HEK293 (cell line): Measurements from ENCODE around the gene GADD45G.

Experiments
- CTCF ChIA-PET: fragments of 350-600 bp; formaldehyde crosslinking; extraction: SDS; loops from one replicate; lab custom pipeline; 2021; ENCODE audit warnings: antibody characterized with exemption; lab: Yijun Ruan, JAX
- POLR2A ChIA-PET: fragments of 300-600 bp; formaldehyde crosslinking; extraction: SDS; loops from one replicate; lab custom pipeline; 2020; ENCODE audit warnings: antibody characterized with exemption, inconsistent platforms; lab: Yijun Ruan, JAX
- H3K27ac ChIP-seq: fragments of 200-500 bp; sonication (Bioruptor generic); 2 replicates; pipeline ENCODE4 v1.5.1; 2014; ENCODE audit warnings: low read depth, low read length, control low read depth, inconsistent platforms; ENCODE audit errors: extremely low read depth
- H3K36me3 ChIP-seq, 2 experiments: fragments of 200-500 bp in 1 of 2; sonication (Bioruptor generic) in 1 of 2; 1 replicate in 1 of 2; 2 replicates in 1 of 2; pipeline ENCODE4 v1.5.1; 2014 to 2017; ENCODE audit warnings: inconsistent platforms in 2 of 2, low read length in 2 of 2; ENCODE audit not compliant: control insufficient read depth in 2 of 2, insufficient read depth in 1 of 2
- H3K4me1 ChIP-seq: fragments of 200-500 bp; sonication (Bioruptor generic); 2 replicates; pipeline ENCODE4 v1.5.1; 2014; ENCODE audit warnings: mild to moderate bottlenecking, low read length, inconsistent platforms; ENCODE audit not compliant: control insufficient read depth, insufficient read depth
- H3K4me3 ChIP-seq: 2 replicates; pipeline ENCODE4 v1.5.1; 2011; ENCODE audit warnings: low read depth, mild to moderate bottlenecking, control low read depth, low read length, moderate library complexity
- H3K9me3 ChIP-seq: fragments of 200-500 bp; sonication (Bioruptor generic); 2 replicates; pipeline ENCODE4 v1.5.1; 2014; ENCODE audit warnings: low read depth, low read length, inconsistent platforms; ENCODE audit not compliant: control insufficient read depth, insufficient read depth
- ZBTB21 ChIP-seq: fragments of 450-650 bp; formaldehyde crosslinking; IDR thresholded peaks from 2 replicates; pipeline ENCODE4 v1.5.1; 2017; ENCODE audit warnings: missing biosample characterization, missing genetic modification characterization
- ZBTB7A ChIP-seq: fragments of 450-650 bp; formaldehyde crosslinking; IDR thresholded peaks from 2 replicates; pipeline ENCODE4 v1.5.1; 2016; ENCODE audit warnings: low read depth, missing biosample characterization, missing genetic modification characterization
- ZNF140 ChIP-seq: fragments of 450-650 bp; formaldehyde crosslinking; IDR thresholded peaks from 2 replicates; pipeline ENCODE4 v1.5.1; 2016; ENCODE audit warnings: missing biosample characterization, missing genetic modification characterization
- ZNF24 ChIP-seq: fragments of 450-650 bp; formaldehyde crosslinking; IDR thresholded peaks from 2 replicates; pipeline ENCODE4 v1.5.1; 2016; ENCODE audit warnings: missing biosample characterization, missing genetic modification characterization
- ZNF292 ChIP-seq: fragments of 450-650 bp; formaldehyde crosslinking; IDR thresholded peaks from 2 replicates; pipeline ENCODE4 v1.5.1; 2016; ENCODE audit warnings: low read depth, missing biosample characterization, missing genetic modification characterization, borderline replicate concordance
- ZNF366 ChIP-seq: fragments of 450-650 bp; formaldehyde crosslinking; conservative IDR thresholded peaks from 2 replicates; pipeline ENCODE4 v1.5.1; 2016; ENCODE audit warnings: missing biosample characterization, missing genetic modification characterization
- ZNF404 ChIP-seq: fragments of 450-650 bp; formaldehyde crosslinking; IDR thresholded peaks from 2 replicates; pipeline ENCODE4 v1.5.1; 2017; ENCODE audit warnings: missing biosample characterization, missing genetic modification characterization
- ZNF473 ChIP-seq: fragments of 450-650 bp; formaldehyde crosslinking; IDR thresholded peaks from 2 replicates; pipeline ENCODE4 v1.5.1; 2017; ENCODE audit warnings: missing biosample characterization, missing genetic modification characterization
- ZNF596 ChIP-seq: fragments of 450-650 bp; IDR thresholded peaks from 2 replicates; pipeline ENCODE4 v1.5.0; 2018; ENCODE audit warnings: missing biosample characterization, mild to moderate bottlenecking, missing genetic modification characterization, moderate library complexity
- ZNF792 ChIP-seq: fragments of 450-650 bp; formaldehyde crosslinking; IDR thresholded peaks from 2 replicates; pipeline ENCODE4 v1.5.1; 2016; ENCODE audit warnings: missing biosample characterization, missing genetic modification characterization
- TF ChIP-seq, protein P1 (sequence below): fragments of 450-650 bp; formaldehyde crosslinking; IDR thresholded peaks from 2 replicates; pipeline ENCODE4 v1.5.1; 2016; ENCODE audit warnings: missing biosample characterization, missing genetic modification characterization, borderline replicate concordance
- TF ChIP-seq, protein P2 (sequence below): fragments of 450-650 bp; formaldehyde crosslinking; IDR thresholded peaks from 2 replicates; pipeline ENCODE4 v1.5.1; 2016; ENCODE audit warnings: missing biosample characterization, missing genetic modification characterization
- TF ChIP-seq, protein P3 (sequence below): sonication (generic); formaldehyde crosslinking; IDR thresholded peaks from 2 replicates; pipeline ENCODE4 v1.8.1; 2022; ENCODE audit warnings: mild to moderate bottlenecking, moderate library complexity, missing genetic modification reagents
- TF ChIP-seq, protein P4 (sequence below): fragments of 450-650 bp; formaldehyde crosslinking; IDR thresholded peaks from 2 replicates; pipeline ENCODE4 v1.5.1; 2016; ENCODE audit warnings: missing biosample characterization, missing genetic modification characterization
- TF ChIP-seq, protein P5 (sequence below): fragments of 450-650 bp; formaldehyde crosslinking; IDR thresholded peaks from 2 replicates; pipeline ENCODE4 v1.5.1; 2016; ENCODE audit warnings: missing biosample characterization, missing genetic modification characterization
- TF ChIP-seq, protein P6 (sequence below): fragments of 450-650 bp; formaldehyde crosslinking; IDR thresholded peaks from 2 replicates; pipeline ENCODE4 v1.5.1; 2017; ENCODE audit warnings: missing biosample characterization, missing genetic modification characterization

GADD45G gene

DNA sequence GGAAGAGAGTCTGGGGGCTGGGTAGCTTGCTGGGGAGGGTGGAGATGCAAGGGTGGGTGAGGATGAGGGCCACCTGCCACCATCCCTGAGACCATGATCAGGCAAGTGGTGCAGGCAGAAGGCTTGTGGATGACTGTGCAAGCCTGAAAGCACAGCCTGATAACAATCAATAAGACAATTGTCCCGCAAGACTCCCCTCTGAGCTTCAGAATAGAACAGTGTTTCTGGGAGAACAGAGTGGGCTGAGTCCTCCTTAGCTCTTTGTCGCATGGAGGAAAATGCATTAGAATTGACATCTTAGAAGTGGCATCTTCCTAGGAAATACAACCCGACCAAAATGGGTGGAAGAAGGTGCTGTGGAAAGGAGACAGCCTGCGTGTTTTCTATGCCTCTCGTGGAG lies 6.6 kb downstream of the GADD45G start (continued):
- TF ChIP-seq, protein P1, sequence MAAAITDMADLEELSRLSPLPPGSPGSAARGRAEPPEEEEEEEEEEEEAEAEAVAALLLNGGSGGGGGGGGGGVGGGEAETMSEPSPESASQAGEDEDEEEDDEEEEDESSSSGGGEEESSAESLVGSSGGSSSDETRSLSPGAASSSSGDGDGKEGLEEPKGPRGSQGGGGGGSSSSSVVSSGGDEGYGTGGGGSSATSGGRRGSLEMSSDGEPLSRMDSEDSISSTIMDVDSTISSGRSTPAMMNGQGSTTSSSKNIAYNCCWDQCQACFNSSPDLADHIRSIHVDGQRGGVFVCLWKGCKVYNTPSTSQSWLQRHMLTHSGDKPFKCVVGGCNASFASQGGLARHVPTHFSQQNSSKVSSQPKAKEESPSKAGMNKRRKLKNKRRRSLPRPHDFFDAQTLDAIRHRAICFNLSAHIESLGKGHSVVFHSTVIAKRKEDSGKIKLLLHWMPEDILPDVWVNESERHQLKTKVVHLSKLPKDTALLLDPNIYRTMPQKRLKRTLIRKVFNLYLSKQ (tag by site-specific recombination): no peak
- no peak for TF ChIP-seq ZNF292 (tag by site-specific recombination)
- TF ChIP-seq ZNF140 (tag by site-specific recombination): no peak

DNA sequence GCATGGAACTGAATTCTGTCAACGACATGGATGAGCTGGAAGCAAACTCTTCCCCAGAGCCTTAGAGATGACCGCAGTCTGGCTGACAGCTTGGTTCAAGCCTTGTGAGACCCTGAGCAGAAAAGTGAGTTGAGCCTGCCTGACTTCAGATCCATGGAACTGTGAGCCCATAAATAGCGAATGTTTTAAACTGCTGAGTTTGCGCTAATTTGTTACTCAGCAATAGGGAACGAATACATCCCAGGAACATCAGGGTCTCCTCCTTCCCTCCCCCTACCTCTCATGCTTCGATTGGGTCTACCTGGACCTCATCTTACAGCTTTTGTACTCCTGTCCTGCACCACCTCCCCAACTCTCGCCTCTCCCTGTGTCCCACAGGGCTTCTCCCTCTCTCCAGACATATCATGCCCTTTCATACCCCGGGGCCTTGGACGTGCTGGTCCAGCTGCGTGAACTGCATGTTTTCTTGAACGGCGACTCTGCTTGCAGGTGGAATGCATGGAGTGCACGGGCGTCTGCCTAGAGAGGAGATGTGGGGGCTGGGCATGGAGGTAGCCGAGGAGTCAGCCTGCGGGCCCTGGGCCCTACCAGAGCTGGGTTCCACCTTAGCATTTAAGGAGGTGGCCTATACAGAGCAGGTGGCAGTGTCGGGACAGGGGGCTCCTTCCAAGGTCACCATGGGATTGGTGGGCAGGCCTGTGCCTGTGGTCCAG lies 7.9 kb downstream of the GADD45G start:
- CTCF ChIA-PET: interaction anchor here (0.7 kb wide), 1 partner anchor 10 kb away, joined by 3 read pairs; no protein-coding TSS in a partner anchor
- H3K9me3 ChIP-seq: no peaks in the 10 kb centered on the region
- POLR2A ChIA-PET: interaction anchor here (0.9 to 1.0 kb wide), 2 partner anchors 8 to 10 kb away, joined by 3 to 6 read pairs; partner anchors contain the start of gene GADD45G
- H3K4me3 ChIP-seq: no peak overlapping the region
- TF ChIP-seq ZNF404 (no peak), ZNF24 (tag by site-specific recombination) (no peak), ZNF596 (no peak), ZNF366 (no peak), ZNF473 (tag by site-specific recombination) (no peak), ZNF792 (tag by site-specific recombination) (no peak)
- TF ChIP-seq, protein P2, sequence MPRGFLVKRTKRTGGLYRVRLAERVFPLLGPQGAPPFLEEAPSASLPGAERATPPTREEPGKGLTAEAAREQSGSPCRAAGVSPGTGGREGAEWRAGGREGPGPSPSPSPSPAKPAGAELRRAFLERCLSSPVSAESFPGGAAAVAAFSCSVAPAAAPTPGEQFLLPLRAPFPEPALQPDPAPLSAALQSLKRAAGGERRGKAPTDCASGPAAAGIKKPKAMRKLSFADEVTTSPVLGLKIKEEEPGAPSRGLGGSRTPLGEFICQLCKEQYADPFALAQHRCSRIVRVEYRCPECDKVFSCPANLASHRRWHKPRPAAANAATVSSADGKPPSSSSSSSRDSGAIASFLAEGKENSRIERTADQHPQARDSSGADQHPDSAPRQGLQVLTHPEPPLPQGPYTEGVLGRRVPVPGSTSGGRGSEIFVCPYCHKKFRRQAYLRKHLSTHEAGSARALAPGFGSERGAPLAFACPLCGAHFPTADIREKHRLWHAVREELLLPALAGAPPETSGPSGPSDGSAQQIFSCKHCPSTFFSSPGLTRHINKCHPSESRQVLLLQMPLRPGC (tag by site-specific recombination): no peak
- TF ChIP-seq, protein P3, sequence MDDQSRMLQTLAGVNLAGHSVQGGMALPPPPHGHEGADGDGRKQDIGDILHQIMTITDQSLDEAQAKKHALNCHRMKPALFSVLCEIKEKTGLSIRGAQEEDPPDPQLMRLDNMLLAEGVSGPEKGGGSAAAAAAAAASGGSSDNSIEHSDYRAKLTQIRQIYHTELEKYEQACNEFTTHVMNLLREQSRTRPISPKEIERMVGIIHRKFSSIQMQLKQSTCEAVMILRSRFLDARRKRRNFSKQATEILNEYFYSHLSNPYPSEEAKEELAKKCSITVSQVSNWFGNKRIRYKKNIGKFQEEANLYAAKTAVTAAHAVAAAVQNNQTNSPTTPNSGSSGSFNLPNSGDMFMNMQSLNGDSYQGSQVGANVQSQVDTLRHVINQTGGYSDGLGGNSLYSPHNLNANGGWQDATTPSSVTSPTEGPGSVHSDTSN (CRISPR knock-in tag): no peak
- TF ChIP-seq, protein P4, sequence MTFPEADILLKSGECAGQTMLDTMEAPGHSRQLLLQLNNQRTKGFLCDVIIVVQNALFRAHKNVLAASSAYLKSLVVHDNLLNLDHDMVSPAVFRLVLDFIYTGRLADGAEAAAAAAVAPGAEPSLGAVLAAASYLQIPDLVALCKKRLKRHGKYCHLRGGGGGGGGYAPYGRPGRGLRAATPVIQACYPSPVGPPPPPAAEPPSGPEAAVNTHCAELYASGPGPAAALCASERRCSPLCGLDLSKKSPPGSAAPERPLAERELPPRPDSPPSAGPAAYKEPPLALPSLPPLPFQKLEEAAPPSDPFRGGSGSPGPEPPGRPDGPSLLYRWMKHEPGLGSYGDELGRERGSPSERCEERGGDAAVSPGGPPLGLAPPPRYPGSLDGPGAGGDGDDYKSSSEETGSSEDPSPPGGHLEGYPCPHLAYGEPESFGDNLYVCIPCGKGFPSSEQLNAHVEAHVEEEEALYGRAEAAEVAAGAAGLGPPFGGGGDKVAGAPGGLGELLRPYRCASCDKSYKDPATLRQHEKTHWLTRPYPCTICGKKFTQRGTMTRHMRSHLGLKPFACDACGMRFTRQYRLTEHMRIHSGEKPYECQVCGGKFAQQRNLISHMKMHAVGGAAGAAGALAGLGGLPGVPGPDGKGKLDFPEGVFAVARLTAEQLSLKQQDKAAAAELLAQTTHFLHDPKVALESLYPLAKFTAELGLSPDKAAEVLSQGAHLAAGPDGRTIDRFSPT (tag by site-specific recombination): no peak
- H3K27ac ChIP-seq: no peak overlapping the region
- no peaks in the 10 kb centered on the region for H3K36me3 ChIP-seq
- H3K4me1 ChIP-seq: no peaks in the 10 kb centered on the region

DNA sequence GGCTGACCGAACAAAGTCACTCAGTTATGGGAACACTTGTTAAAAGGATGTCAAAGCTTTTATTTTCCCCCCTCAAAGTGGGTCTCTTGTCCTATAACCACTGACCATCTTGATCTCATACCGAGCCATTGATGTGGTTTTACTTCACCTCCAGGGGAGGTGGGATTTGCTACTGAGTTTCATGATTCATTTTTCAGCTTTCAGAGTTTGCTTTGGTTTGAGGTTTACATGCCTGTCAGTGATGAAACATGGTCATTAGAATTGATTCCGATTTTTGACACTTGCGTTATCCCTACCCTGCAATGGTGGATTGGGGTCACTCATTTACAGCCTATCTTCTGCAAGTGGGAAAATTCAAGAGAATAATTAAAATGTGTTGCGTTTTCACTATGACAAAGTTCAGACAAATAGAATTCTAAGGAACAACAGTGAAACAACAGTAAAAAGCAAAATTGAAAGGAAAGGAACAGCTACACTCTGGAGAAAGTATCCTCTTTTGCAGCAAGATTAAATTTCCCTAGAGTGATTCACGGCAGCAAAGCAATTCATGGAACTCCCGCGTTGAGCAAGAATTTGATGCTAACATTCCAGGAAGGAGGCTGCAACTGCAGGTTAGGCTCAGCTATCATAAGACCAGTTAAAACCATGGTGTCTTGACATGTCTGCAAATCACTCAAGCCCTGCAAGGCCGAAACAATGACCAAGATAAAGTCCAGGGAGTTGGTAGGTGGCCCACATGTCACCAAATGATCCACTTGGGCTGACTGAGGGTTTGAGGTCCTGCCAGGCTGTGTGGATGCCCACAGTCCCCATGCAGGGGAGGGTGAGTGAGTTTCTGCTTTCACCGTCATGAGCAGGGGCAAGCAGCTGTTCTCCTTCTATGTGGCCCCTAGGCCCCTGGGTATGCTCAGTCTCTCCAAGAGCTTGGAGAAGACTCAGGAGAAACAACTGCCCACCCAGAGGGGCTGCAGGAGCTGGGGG lies 9.4 kb downstream of the GADD45G start:
- ChIA-PET CTCF (interaction anchor here (1.1 kb wide), 1 partner anchor 65 kb away, joined by 3 read pairs; no protein-coding TSS in a partner anchor), POLR2A (interaction anchor here (1.0 kb wide), 2 partner anchors 9 kb away, joined by 6 to 7 read pairs; partner anchors contain the start of gene GADD45G)
- Histone ChIP-seq H3K27ac (no peak overlapping the region), H3K36me3 (no peaks in the 10 kb centered on the region), H3K4me1 (no peaks in the 10 kb centered on the region), H3K4me3 (no peak overlapping the region), H3K9me3 (no peaks in the 10 kb centered on the region)
- TF ChIP-seq, protein P5, sequence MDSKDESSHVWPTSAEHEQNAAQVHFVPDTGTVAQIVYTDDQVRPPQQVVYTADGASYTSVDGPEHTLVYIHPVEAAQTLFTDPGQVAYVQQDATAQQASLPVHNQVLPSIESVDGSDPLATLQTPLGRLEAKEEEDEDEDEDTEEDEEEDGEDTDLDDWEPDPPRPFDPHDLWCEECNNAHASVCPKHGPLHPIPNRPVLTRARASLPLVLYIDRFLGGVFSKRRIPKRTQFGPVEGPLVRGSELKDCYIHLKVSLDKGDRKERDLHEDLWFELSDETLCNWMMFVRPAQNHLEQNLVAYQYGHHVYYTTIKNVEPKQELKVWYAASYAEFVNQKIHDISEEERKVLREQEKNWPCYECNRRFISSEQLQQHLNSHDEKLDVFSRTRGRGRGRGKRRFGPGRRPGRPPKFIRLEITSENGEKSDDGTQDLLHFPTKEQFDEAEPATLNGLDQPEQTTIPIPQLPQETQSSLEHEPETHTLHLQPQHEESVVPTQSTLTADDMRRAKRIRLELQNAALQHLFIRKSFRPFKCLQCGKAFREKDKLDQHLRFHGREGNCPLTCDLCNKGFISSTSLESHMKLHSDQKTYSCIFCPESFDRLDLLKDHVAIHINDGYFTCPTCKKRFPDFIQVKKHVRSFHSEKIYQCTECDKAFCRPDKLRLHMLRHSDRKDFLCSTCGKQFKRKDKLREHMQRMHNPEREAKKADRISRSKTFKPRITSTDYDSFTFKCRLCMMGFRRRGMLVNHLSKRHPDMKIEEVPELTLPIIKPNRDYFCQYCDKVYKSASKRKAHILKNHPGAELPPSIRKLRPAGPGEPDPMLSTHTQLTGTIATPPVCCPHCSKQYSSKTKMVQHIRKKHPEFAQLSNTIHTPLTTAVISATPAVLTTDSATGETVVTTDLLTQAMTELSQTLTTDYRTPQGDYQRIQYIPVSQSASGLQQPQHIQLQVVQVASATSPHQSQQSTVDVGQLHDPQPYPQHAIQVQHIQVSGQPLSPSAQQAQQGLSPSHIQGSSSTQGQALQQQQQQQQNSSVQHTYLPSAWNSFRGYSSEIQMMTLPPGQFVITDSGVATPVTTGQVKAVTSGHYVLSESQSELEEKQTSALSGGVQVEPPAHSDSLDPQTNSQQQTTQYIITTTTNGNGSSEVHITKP (tag by site-specific recombination): no peak
- TF ChIP-seq, protein P6, sequence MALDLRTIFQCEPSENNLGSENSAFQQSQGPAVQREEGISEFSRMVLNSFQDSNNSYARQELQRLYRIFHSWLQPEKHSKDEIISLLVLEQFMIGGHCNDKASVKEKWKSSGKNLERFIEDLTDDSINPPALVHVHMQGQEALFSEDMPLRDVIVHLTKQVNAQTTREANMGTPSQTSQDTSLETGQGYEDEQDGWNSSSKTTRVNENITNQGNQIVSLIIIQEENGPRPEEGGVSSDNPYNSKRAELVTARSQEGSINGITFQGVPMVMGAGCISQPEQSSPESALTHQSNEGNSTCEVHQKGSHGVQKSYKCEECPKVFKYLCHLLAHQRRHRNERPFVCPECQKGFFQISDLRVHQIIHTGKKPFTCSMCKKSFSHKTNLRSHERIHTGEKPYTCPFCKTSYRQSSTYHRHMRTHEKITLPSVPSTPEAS (tag by site-specific recombination): no peak
- TF ChIP-seq ZBTB21 (tag by site-specific recombination) (no peak), ZBTB7A (tag by site-specific recombination) (no peak)
